ENCODE data around the gene BAIAP3.

The BAIAP3 gene

GRCh38 chr16:1336619-1337018 is 3.2 kb downstream of the BAIAP3 start:
- TF ChIP-seq CTCF (IDR thresholded peaks at IDR 0.05; ENCODE audit: low read depth, low read length, missing control alignments): no peak
- DNase-seq (ENCODE audit: low read depth): no peak
- no peak overlapping the region for H3K4me3 ChIP-seq (ENCODE audit: low read depth, low read length)

- no peak for TF ChIP-seq CTCF (IDR thresholded peaks at IDR 0.05; ENCODE audit: low read depth, low read length, missing control alignments)
- H3K4me3 ChIP-seq (ENCODE audit: low read depth, low read length): no peak overlapping the region
- no peak for DNase-seq (ENCODE audit: low read depth)
Observed at GRCh38 chr16:1337486-1337885, 4.0 kb downstream of the BAIAP3 start.

GRCh38 chr16:1338119-1338730 is 4.8 kb downstream of the BAIAP3 start:
- TF ChIP-seq CTCF (IDR thresholded peaks at IDR 0.05; ENCODE audit: low read depth, low read length, missing control alignments): peak; percentile 70
- H3K4me3 ChIP-seq (ENCODE audit: low read depth, low read length): no peak overlapping the region
- DNase-seq (ENCODE audit: low read depth): no peak

- TF ChIP-seq CTCF (IDR thresholded peaks at IDR 0.05; ENCODE audit: low read depth, low read length, missing control alignments): no peak
- DNase-seq (ENCODE audit: low read depth): no peak
- no peak overlapping the region for H3K4me3 ChIP-seq (ENCODE audit: low read depth, low read length)
Observed at GRCh38 chr16:1338855-1339675, 5.6 kb downstream of the BAIAP3 start.

- DNase-seq (ENCODE audit: low read depth): no peak
- H3K4me3 ChIP-seq (ENCODE audit: low read depth, low read length): no peak overlapping the region
- TF ChIP-seq CTCF (IDR thresholded peaks at IDR 0.05; ENCODE audit: low read depth, low read length, missing control alignments): no peak
Observed at GRCh38 chr16:1340730-1341494, 7.5 kb downstream of the BAIAP3 start.

GRCh38 chr16:1341495-1342420 is 8.3 kb downstream of the BAIAP3 start:
- no peak overlapping the region for H3K4me3 ChIP-seq (ENCODE audit: low read depth, low read length)
- TF ChIP-seq CTCF (IDR thresholded peaks at IDR 0.05; ENCODE audit: low read depth, low read length, missing control alignments): no peak
- no peak for DNase-seq (ENCODE audit: low read depth)
